ENCODE measurements around the gene PLK3.
"Not testable (repeated sequence)": the region's sequence is repeated elsewhere in the genome, so short reads cannot be mapped to it uniquely, and the experiment has no call there.

Gene PLK3

GRCh38 chr1:44799770-44800584, at the start of gene PLK3:
Gene PLK3, plus strand, starts transcription at chr1:44800377. Its CDS starts 87 bp downstream, at chr1:44800464.
- DNase-seq, result peak; percentile 93 to 95

GRCh38 chr1:44757420-44757819, 42.8 kb upstream of the PLK3 start:
- DNase-seq, result no peak

GRCh38 chr1:44759077-44759476, 41.1 kb upstream of the PLK3 start:
- DNase-seq, result no peak

GRCh38 chr1:44760876-44761275, 39.3 kb upstream of the PLK3 start:
- DNase-seq, result no peak

GRCh38 chr1:44766421-44766820, 33.8 kb upstream of the PLK3 start:
- not testable (repeated sequence) for DNase-seq

- DNase-seq, result peak; percentile 90 to 94
Observed at GRCh38 chr1:44775078-44775929, 24.9 kb upstream of the PLK3 start, which contains the start of gene RPS8. Gene RPS8, plus strand, starts transcription at chr1:44775540. Its CDS starts 57 bp downstream, at chr1:44775597.

- DNase-seq, result no peak
Observed at GRCh38 chr1:44775930-44776729, 24.0 kb upstream of the PLK3 start.

GRCh38 chr1:44776730-44777068, 23.5 kb upstream of the PLK3 start:
- DNase-seq, result no peak

- DNase-seq, result no peak
Observed at GRCh38 chr1:44777547-44777946, 22.6 kb upstream of the PLK3 start.

- no peak for DNase-seq
Observed at GRCh38 chr1:44777969-44778635, 22.1 kb upstream of the PLK3 start.

- no peak for DNase-seq
Observed at GRCh38 chr1:44778705-44779576, 21.2 kb upstream of the PLK3 start.

GRCh38 chr1:44780583-44781121, 19.5 kb upstream of the PLK3 start:
- no peak for DNase-seq

GRCh38 chr1:44783697-44784093, 16.5 kb upstream of the PLK3 start:
- no peak for DNase-seq

GRCh38 chr1:44784094-44785028, 15.8 kb upstream of the PLK3 start:
- DNase-seq, result no peak

GRCh38 chr1:44785029-44785380, 15.2 kb upstream of the PLK3 start:
- DNase-seq, result no peak

GRCh38 chr1:44785501-44786137, 14.6 kb upstream of the PLK3 start:
- DNase-seq, result no peak

GRCh38 chr1:44786138-44786840, 13.9 kb upstream of the PLK3 start:
- DNase-seq, result peak in 1 of 2 experiments; percentile 18

- DNase-seq, result no peak
Observed at GRCh38 chr1:44786841-44787426, 13.2 kb upstream of the PLK3 start.

- no peak for DNase-seq
Observed at GRCh38 chr1:44787506-44787905, 12.7 kb upstream of the PLK3 start.

Data from SHP77 (cell line).